Thymus (tissue), 11 donors: ENCODE results near the gene GIPC2. TPM values are rescaled to one million over a fixed set of nuclear protein-coding genes. Genes with fewer than 3 reads are reported as not detected.
"Not testable (repeated sequence)": the region's sequence is repeated elsewhere in the genome, so short reads cannot be mapped to it uniquely, and the experiment has no call there.

Source experiments
- DNase-seq, 9 donors: peaks; one replicate each; pipeline ENCODE4 v3.0.0-alpha.2; 2013; ENCODE audit warnings: low spot score in 9 of 9, low read depth in 6 of 9, missing footprints in 1 of 9
- H3K27ac ChIP-seq, 2 donors: one replicate each; pipeline ENCODE4 v1.5.1; 2013; ENCODE audit warnings: control low read depth in 1 of 2, low read depth in 1 of 2, low read length in 1 of 2, mild to moderate bottlenecking in 1 of 2, moderate library complexity in 1 of 2
- H3K27me3 ChIP-seq, 2 donors: one replicate each; pipeline ENCODE4 v1.5.1; 2013; ENCODE audit warnings: low read length in 1 of 2; ENCODE audit not compliant: control insufficient read depth in 2 of 2, insufficient read depth in 1 of 2
- H3K36me3 ChIP-seq, 2 donors: one replicate each; pipeline ENCODE4 v1.5.1; 2013; ENCODE audit warnings: low read length in 1 of 2, mild to moderate bottlenecking in 1 of 2, moderate library complexity in 1 of 2; ENCODE audit not compliant: control insufficient read depth in 2 of 2, insufficient read depth in 2 of 2
- H3K4me1 ChIP-seq, 2 donors: one replicate each; pipeline ENCODE4 v1.5.1; 2013; ENCODE audit warnings: low read length in 2 of 2; ENCODE audit not compliant: control insufficient read depth in 2 of 2, insufficient read depth in 2 of 2
- H3K4me3 ChIP-seq, 2 donors: one replicate each; pipeline ENCODE4 v1.5.1; 2013; ENCODE audit warnings: low read length in 2 of 2, control low read depth in 1 of 2, mild to moderate bottlenecking in 1 of 2
- H3K9me3 ChIP-seq, 2 donors: one replicate each; pipeline ENCODE4 v1.5.1; 2013; ENCODE audit warnings: low read length in 1 of 2, mild to moderate bottlenecking in 1 of 2; ENCODE audit not compliant: control insufficient read depth in 2 of 2, insufficient read depth in 1 of 2
- WGBS: extraction: QIAGEN DNeasy Blood & Tissue Kit; methylation state at CpG from one replicate; pipeline ENCODE4 v1.1.7; 2013; 5-methylcytosine and 5-hydroxymethylcytosine counted together
- polyA plus RNA-seq: library from polyadenylated mRNA; stranded (reverse); fragments of 200-250 nt; gene quantifications from one replicate; pipeline ENCODE4 v1.2.3, GENCODE V29; 2013
- total RNA-seq: library from RNA; stranded (reverse); fragments of 120-200 nt; gene quantifications from one replicate; pipeline ENCODE4 v1.2.4, GENCODE V29; 2013
- donor health status: healthy.

Gene GIPC2
- total and polyA plus RNA-seq, 2 donors: 0.28 to 1.3 TPM

DNA sequence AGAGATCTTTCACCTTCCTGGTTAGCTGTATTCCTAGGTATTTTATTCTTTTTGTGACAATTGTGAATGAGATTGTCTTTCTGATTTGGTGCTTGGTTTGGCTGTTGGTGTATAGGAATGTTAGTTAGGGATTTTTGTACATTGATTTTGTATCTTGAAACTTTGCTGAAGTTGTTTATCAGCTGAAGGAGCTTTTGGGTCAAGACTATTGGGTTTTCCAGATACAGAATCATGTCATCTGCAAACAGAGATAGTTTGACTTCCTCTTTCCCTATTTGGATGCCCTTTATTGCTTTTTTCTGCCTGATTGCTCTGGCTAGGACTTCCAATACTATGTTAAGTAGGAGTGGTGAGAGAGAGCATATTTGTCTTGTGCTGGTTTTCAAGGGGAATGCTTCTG is 38.9 kb downstream of the GIPC2 start:
- H3K4me1 ChIP-seq, H3K36me3 ChIP-seq, H3K27me3 ChIP-seq, H3K4me3 ChIP-seq, H3K9me3 ChIP-seq, H3K27ac ChIP-seq, DNase-seq: not testable (repeated sequence)

DNA sequence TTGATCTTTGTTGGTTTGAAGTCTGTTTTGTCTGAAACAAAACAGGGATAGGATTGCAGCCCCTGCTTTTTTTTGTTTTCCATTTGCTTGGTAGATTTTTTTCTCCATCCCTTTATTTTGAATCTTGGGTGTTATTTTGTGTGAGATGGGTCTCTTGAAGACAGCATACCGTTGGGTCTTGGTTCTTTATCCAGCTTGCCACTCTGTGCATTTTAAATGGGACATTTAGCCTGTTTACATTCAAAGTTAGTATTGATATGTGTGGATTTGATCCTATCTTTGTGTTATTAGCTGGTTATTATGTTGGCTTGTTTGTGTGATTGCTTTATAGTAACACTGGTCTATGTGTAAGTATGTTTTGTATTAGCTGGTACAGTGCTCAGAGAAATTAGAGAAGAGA is 40.9 kb downstream of the GIPC2 start:
- 84% methylated on average over 1 of the region's 1 CpG for WGBS
- Histone ChIP-seq H3K27me3 (no peaks in the 10 kb centered on the region), H3K36me3 (no peaks in the 10 kb centered on the region), H3K9me3 (no peaks in the 10 kb centered on the region), H3K4me3 (no peak overlapping the region), H3K27ac (no peak overlapping the region), H3K4me1 (no peaks in the 10 kb centered on the region)
- DNase-seq: no peak

DNA sequence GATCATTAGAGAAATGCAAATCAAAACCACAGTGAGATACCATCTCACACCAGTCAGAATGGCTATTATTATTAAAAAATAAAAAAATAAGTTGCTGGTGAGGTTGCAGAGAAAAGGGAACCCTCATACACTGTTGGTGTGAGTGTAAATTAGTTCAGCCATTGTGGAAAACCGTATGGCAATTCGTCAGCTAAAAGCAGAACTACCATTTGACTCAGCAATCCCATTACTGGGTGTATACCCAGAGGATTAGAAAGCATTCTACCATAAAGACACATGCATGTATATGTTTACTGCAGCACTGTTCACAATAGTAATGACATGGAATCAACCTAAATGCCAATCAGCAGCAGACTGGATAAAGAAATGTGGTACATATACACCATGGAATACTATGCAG is 42.2 kb downstream of the GIPC2 start:
- 94% methylated on average over 2 of the region's 2 CpGs for WGBS
- H3K27me3 ChIP-seq: no peaks in the 10 kb centered on the region
- H3K4me3 ChIP-seq: no peak overlapping the region
- H3K4me1 ChIP-seq: no peaks in the 10 kb centered on the region
- DNase-seq: no peak
- H3K27ac ChIP-seq: no peak overlapping the region
- H3K9me3 ChIP-seq: no peaks in the 10 kb centered on the region
- no peaks in the 10 kb centered on the region for H3K36me3 ChIP-seq

DNA sequence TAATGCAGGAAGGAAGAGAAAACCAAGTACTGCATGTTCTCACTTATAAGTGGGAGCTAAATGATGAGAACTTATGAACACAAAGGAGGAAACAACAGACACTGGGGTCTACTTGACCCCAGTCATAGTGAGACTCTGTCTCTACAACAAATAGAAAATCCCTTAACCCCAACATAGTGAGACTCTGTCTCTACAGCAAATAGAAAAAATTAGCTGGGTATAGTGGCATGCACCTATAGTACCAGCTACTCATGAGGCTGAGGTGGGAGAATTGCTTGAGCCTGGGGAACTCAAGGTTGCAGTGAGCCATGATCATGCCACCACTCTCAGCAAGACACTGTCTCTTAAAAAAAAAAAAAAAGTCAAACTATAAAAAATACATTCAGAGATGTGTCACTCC is 42.7 kb downstream of the GIPC2 start:
- Histone ChIP-seq H3K4me1 (no peaks in the 10 kb centered on the region), H3K36me3 (no peaks in the 10 kb centered on the region), H3K27ac (no peak overlapping the region), H3K4me3 (no peak overlapping the region), H3K9me3 (no peaks in the 10 kb centered on the region), H3K27me3 (no peaks in the 10 kb centered on the region)
- no peak for DNase-seq

DNA sequence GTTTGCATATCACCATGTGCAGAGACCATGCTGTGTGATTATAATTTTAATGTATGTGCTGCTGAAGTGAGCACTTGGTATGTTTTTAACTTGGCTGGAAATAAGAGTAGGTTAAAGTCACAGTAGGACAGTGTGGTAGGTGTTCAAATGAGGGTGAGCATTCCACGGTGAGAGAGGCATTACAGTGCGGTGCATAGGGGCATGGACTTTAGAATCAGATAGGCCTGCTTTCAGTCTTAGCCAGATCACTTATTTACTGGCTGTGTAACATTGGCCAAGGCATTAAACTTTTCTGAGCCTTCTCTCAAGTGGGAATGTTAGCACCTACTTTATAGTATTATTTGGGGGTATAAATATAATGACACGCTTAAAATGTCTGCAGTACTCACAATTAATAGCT is 43.2 kb downstream of the GIPC2 start:
- Histone ChIP-seq H3K4me3 (no peak overlapping the region), H3K27me3 (no peaks in the 10 kb centered on the region), H3K27ac (no peak overlapping the region), H3K9me3 (no peaks in the 10 kb centered on the region), H3K4me1 (no peaks in the 10 kb centered on the region), H3K36me3 (no peaks in the 10 kb centered on the region)
- 65% methylated on average over 3 of the region's 3 CpGs for whole genome bisulfite sequencing
- DNase-seq: no peak

DNA sequence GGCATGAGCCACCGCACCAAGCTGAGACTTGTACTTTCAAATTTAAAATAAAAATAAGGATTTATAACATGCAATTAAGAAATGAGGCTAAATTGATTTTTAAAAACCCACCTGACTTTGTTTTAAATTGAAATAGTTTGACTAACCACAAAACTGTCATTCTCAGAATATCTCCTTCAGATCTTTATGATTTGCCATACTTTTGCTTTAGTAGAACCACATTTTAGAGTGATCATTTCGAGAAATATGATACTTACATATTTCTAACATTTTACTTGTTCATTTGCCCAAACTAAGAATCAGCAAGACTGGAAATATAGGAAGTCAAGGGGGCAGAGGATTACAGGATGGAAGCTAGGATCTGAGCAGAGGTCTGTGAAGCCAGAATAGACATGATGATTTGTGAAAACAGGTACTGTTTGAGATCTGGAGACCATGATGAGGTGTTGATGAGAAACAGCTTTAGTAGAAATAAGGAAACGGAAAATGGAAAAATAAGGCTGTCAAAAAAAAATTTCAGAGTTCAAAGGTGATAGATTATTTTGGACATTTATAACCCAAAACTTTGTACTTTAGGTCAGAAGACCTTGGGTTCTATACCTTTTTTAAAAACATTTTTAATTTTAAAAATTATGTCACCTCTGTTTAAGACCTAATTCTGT is 44.8 kb downstream of the GIPC2 start:
- Histone ChIP-seq H3K9me3 (no peaks in the 10 kb centered on the region), H3K27ac (no peak overlapping the region), H3K27me3 (no peaks in the 10 kb centered on the region), H3K4me3 (no peak overlapping the region), H3K36me3 (no peaks in the 10 kb centered on the region), H3K4me1 (no peaks in the 10 kb centered on the region)
- WGBS: 94% methylated on average over 3 of the region's 3 CpGs
- DNase-seq: no peak

DNA sequence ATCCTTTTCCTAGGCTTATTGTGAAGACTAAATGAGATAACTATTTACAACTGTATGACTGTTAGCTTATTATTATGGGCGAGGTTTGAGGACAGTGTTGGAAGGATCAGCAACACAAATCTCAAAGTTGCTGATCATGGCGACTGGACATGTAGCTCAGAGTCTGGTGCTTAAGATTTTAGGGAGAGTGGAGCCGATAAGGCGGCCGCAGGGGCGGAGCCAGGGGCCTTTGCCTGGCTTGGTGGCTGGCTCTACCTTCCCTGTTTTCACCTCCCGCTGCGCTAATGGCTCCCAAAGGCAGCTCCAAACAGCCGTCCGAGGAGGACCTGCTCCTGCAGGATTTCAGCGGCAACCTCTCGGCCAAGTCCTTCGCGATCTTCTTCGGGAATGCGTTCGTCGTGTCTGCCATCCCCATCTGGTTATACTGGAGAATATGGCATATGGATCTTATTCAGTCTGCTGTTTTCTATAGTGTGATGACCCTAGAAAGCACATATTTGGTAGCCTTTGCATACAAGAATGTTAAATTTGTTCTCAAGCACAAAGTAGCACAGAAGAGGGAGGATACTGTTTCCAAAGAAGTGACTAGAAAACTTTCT is 45.5 kb downstream of the GIPC2 start:
- no peaks in the 10 kb centered on the region for H3K4me1 ChIP-seq
- no peak overlapping the region for H3K4me3 ChIP-seq
- 97% methylated on average over 18 of the region's 18 CpGs for WGBS
- no peaks in the 10 kb centered on the region for H3K27me3 ChIP-seq
- no peak overlapping the region for H3K27ac ChIP-seq
- H3K36me3 ChIP-seq: no peaks in the 10 kb centered on the region
- DNase-seq: no peak
- no peaks in the 10 kb centered on the region for H3K9me3 ChIP-seq

DNA sequence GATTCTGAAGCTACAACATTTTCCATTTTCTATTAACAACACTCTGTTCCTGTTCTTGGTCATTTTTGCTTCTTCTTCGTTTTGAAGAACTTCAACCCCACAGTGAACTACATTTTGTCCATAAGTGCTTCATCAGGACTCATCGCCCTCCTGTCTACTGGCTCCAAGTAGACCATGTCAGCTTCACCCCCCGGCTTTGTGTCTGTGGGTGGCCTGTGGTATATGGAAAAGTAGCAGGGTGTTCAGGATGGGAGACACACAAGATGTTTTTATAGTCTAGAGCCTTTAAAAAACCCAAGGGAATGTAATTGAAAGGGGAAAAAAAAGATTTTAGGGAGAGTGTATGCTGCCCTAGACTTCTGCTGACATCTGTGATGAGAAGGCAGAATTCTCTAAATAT is 46.1 kb downstream of the GIPC2 start:
- WGBS: 92% methylated on average over 3 of the region's 3 CpGs
- H3K4me3 ChIP-seq: no peak overlapping the region
- no peaks in the 10 kb centered on the region for H3K36me3 ChIP-seq

DNA sequence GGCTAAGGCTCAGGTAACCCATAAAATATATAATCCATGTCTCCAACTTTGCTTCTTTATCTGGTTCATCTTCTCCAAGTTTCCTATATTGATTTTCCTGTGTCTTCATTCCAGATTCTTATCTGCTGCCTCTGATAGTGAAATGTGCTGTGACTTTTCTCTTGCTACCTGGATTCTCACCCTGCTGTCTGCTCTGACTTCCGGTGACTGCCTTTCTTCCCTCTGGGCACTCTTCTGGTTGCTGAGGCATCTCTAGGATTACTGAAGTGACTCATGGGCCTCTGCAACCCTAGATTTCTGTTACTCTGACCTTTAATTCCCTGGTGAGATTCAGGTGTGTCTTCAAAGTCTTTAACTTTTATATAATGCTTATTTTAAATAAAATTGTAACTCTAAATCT is 46.9 kb downstream of the GIPC2 start:
- H3K27me3 ChIP-seq: no peaks in the 10 kb centered on the region
- no peak overlapping the region for H3K4me3 ChIP-seq
- H3K9me3 ChIP-seq: no peaks in the 10 kb centered on the region
- DNase-seq: no peak
- H3K36me3 ChIP-seq: no peaks in the 10 kb centered on the region
- H3K4me1 ChIP-seq: no peaks in the 10 kb centered on the region
- WGBS: 96% methylated on average over 1 of the region's 1 CpG
- H3K27ac ChIP-seq: no peak overlapping the region

More for the DNA sequence above, 46.1 kb downstream of the GIPC2 start:
- DNase-seq: no peak
- no peaks in the 10 kb centered on the region for H3K27me3 ChIP-seq
- no peak overlapping the region for H3K27ac ChIP-seq
- H3K4me1 ChIP-seq: no peaks in the 10 kb centered on the region
- no peaks in the 10 kb centered on the region for H3K9me3 ChIP-seq
